Jurkat, Clone E6-1 (cell line): Measurements from ENCODE around the gene SFMBT1.

Experiments used
- DNase-seq: peaks from one replicate; pipeline ENCODE4 v3.0.0-alpha.2; 2011; ENCODE audit warnings: low read depth, low spot score
- H3K4me3 ChIP-seq: 2 replicates; pipeline ENCODE4 v1.5.1; 2011; ENCODE audit warnings: mild to moderate bottlenecking, low read length, control low read depth, moderate library complexity

The SFMBT1 gene

GRCh38 chr3:52896151-52896550 lies 149.7 kb downstream of the SFMBT1 start:
- DNase-seq, result no peak
- peak overlapping the region; percentile 83 for H3K4me3 ChIP-seq

- no peak overlapping the region for H3K4me3 ChIP-seq
- DNase-seq, result no peak
Observed at GRCh38 chr3:52895418-52895817, 150.5 kb downstream of the SFMBT1 start.

GRCh38 chr3:52894756-52895155 lies 151.1 kb downstream of the SFMBT1 start:
- DNase-seq, result no peak
- H3K4me3 ChIP-seq, result no peak overlapping the region

GRCh38 chr3:52893723-52894122 lies 152.2 kb downstream of the SFMBT1 start:
- no peak for DNase-seq
- no peak overlapping the region for H3K4me3 ChIP-seq

GRCh38 chr3:52892625-52893311 lies 153.1 kb downstream of the SFMBT1 start:
- no peak overlapping the region for H3K4me3 ChIP-seq
- no peak for DNase-seq

- no peak overlapping the region for H3K4me3 ChIP-seq
- DNase-seq, result no peak
Observed at GRCh38 chr3:52892290-52892624, 153.6 kb downstream of the SFMBT1 start.

- H3K4me3 ChIP-seq, result no peak overlapping the region
- DNase-seq, result no peak
Observed at GRCh38 chr3:52891615-52892081, 154.2 kb downstream of the SFMBT1 start.

GRCh38 chr3:52891164-52891563 lies 154.7 kb downstream of the SFMBT1 start:
- H3K4me3 ChIP-seq, result no peak overlapping the region
- no peak for DNase-seq

- H3K4me3 ChIP-seq, result no peak overlapping the region
- no peak for DNase-seq
Observed at GRCh38 chr3:52890735-52891134, 155.1 kb downstream of the SFMBT1 start.

- no peak for DNase-seq
- H3K4me3 ChIP-seq, result no peak overlapping the region
Observed at GRCh38 chr3:52889901-52890300, 156.0 kb downstream of the SFMBT1 start.

- no peak overlapping the region for H3K4me3 ChIP-seq
- DNase-seq, result no peak
Observed at GRCh38 chr3:52887166-52887565, 158.7 kb downstream of the SFMBT1 start.

GRCh38 chr3:52886049-52886730 lies 159.7 kb downstream of the SFMBT1 start:
- no peak for DNase-seq
- H3K4me3 ChIP-seq, result no peak overlapping the region

- no peak overlapping the region for H3K4me3 ChIP-seq
- DNase-seq, result no peak
Observed at GRCh38 chr3:52882377-52882776, 163.5 kb downstream of the SFMBT1 start.

- H3K4me3 ChIP-seq, result no peak overlapping the region
- DNase-seq, result no peak
Observed at GRCh38 chr3:52881871-52882270, 164.0 kb downstream of the SFMBT1 start.

GRCh38 chr3:52880474-52880873 lies 165.4 kb downstream of the SFMBT1 start:
- no peak overlapping the region for H3K4me3 ChIP-seq
- DNase-seq, result no peak

- H3K4me3 ChIP-seq, result no peak overlapping the region
Observed at GRCh38 chr3:52880047-52880446, 165.8 kb downstream of the SFMBT1 start.

GRCh38 chr3:52879581-52879980 lies 166.3 kb downstream of the SFMBT1 start:
- no peak for DNase-seq

More at GRCh38 chr3:52880047-52880446, 165.8 kb downstream of the SFMBT1 start:
- no peak for DNase-seq

GRCh38 chr3:52879090-52879489 lies 166.8 kb downstream of the SFMBT1 start:
- DNase-seq, result no peak
- H3K4me3 ChIP-seq, result no peak overlapping the region

More at GRCh38 chr3:52879581-52879980, 166.3 kb downstream of the SFMBT1 start:
- no peak overlapping the region for H3K4me3 ChIP-seq

GRCh38 chr3:52877085-52877484 lies 168.8 kb downstream of the SFMBT1 start:
- no peak for DNase-seq
- H3K4me3 ChIP-seq, result no peak overlapping the region

- DNase-seq, result peak; percentile 80
- peak overlapping the region; percentile 2; the same call in 1 of the 2 replicates for H3K4me3 ChIP-seq
Observed at GRCh38 chr3:52874864-52875587, 170.8 kb downstream of the SFMBT1 start.
